HL-60 (cell line): ENCODE results near the gene MEF2A.
A peak's percentile ranks its signal among the peaks of the same experiment; 100 is the strongest.

Experiments
- DNase-seq, 2 experiments: peaks; one replicate each; pipeline ENCODE4 v3.0.0-alpha.2; 2010 to 2020; ENCODE audit warnings: low read depth in 1 of 2, low spot score in 1 of 2
- H3K27ac ChIP-seq: fragments of 250-450 bp; sonication (Bioruptor Pico); replicated peaks from 2 replicates; pipeline ENCODE4 v1.5.1; 2020; ENCODE audit warnings: mild to moderate bottlenecking, moderate library complexity
- H3K27me3 ChIP-seq: fragments of 250-450 bp; sonication (Bioruptor Pico); 2 replicates; pipeline ENCODE4 v1.5.1; 2021; ENCODE audit warnings: mild to moderate bottlenecking, moderate library complexity; ENCODE audit not compliant: insufficient read depth, poor library complexity, severe bottlenecking
- H3K4me3 ChIP-seq: replicated peaks from 2 replicates; pipeline ENCODE4 v1.5.1; 2011; ENCODE audit warnings: mild to moderate bottlenecking, control low read depth, low read length; ENCODE audit not compliant: insufficient read depth
- CTCF ChIP-seq: IDR thresholded peaks from one replicate; pipeline ENCODE4 v1.5.1; 2011; ENCODE audit warnings: low read length, control low read depth, inconsistent platforms; ENCODE audit not compliant: insufficient read depth
- GABPA ChIP-seq: IDR thresholded peaks from 2 replicates; pipeline ENCODE4 v1.6.1; 2012; ENCODE audit warnings: low read depth
- POLR2AphosphoS5 ChIP-seq: IDR thresholded peaks from 2 replicates; pipeline ENCODE4 v1.6.1; 2012; ENCODE audit warnings: low read depth
- SPI1 ChIP-seq: IDR thresholded peaks from 2 replicates; pipeline ENCODE4 v1.6.1; 2012; ENCODE audit warnings: low read depth, mild to moderate bottlenecking, borderline replicate concordance
- TF ChIP-seq, protein P1 (sequence below): IDR thresholded peaks from 2 replicates; pipeline ENCODE4 v1.6.1; 2012; ENCODE audit warnings: low read depth; ENCODE audit not compliant: insufficient replicate concordance

Gene MEF2A

GRCh38 chr15:99753066-99753465 is 187.3 kb downstream of the MEF2A start:
- DNase-seq: no peak
- H3K27me3 ChIP-seq: no peaks in the 10 kb centered on the region
- no peak overlapping the region for H3K4me3 ChIP-seq
- no peak overlapping the region for H3K27ac ChIP-seq
- TF ChIP-seq CTCF (no peak), POLR2AphosphoS5 (no peak), SPI1 (no peak), GABPA (no peak)
- TF ChIP-seq, protein P1, sequence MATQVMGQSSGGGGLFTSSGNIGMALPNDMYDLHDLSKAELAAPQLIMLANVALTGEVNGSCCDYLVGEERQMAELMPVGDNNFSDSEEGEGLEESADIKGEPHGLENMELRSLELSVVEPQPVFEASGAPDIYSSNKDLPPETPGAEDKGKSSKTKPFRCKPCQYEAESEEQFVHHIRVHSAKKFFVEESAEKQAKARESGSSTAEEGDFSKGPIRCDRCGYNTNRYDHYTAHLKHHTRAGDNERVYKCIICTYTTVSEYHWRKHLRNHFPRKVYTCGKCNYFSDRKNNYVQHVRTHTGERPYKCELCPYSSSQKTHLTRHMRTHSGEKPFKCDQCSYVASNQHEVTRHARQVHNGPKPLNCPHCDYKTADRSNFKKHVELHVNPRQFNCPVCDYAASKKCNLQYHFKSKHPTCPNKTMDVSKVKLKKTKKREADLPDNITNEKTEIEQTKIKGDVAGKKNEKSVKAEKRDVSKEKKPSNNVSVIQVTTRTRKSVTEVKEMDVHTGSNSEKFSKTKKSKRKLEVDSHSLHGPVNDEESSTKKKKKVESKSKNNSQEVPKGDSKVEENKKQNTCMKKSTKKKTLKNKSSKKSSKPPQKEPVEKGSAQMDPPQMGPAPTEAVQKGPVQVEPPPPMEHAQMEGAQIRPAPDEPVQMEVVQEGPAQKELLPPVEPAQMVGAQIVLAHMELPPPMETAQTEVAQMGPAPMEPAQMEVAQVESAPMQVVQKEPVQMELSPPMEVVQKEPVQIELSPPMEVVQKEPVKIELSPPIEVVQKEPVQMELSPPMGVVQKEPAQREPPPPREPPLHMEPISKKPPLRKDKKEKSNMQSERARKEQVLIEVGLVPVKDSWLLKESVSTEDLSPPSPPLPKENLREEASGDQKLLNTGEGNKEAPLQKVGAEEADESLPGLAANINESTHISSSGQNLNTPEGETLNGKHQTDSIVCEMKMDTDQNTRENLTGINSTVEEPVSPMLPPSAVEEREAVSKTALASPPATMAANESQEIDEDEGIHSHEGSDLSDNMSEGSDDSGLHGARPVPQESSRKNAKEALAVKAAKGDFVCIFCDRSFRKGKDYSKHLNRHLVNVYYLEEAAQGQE: no peak

DNA sequence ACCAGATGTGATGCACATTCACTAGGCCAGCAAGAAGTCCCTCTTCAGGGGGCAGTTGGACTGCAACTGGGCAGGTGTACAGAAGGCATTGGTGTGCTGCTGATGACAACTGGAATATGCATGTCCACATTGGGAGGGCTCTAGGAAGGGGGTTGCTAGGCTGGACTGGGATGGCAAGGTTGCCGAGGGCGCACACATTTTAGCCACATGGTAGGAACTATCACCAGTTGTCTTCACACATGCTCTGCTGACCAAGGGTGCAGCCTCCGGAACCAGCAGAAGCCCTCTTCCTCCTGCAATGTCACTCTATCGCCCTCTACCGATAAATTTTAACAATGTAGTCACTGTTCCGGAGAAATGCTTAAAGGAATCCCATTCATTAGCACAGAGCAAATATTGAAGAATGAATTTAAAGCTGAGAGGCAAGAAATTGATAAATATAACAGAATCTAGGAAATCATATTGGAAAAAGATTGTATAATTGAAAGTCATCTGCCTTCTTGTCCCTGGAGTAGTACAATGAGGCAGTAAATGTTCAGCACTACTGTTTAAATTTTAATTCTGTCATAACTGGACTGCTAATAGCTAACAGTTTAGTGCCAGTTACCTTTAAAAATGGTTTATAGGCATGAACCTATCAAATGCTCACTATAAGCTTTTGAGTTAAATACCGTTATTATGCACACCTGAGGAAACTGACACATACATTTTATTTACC is 190.1 kb downstream of the MEF2A start:
- no peak overlapping the region for H3K4me3 ChIP-seq
- no peak for TF ChIP-seq GABPA
- peak; percentile 61 for TF ChIP-seq CTCF
- peak; percentile 15; the same call in 1 of the 2 replicates for TF ChIP-seq SPI1
- no peak for TF ChIP-seq POLR2AphosphoS5
- TF ChIP-seq, protein P1: no peak
- H3K27ac ChIP-seq: no peak overlapping the region
- peak; percentile 35 to 57 for DNase-seq
- no peaks in the 10 kb centered on the region for H3K27me3 ChIP-seq

DNA sequence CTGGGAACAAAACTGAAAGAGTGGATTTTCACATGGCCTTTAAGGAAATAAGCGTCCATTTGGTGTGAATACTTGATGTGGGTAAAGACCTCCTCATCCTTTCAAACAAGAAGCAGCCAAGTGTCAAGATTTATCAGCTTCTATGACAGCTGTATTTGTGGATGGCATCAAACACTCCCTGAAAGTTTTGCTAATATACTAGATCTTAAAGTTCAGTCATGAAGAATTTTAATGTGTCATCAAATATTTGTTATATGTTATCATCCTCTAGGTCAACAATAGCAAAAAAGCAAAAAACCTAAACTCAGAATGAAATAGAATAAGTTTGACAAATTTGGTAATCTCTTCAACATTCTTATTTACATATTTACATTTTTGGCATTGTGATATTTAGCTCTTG is 196.5 kb downstream of the MEF2A start:
- Histone ChIP-seq H3K27ac (no peak overlapping the region), H3K27me3 (no peaks in the 10 kb centered on the region), H3K4me3 (no peak overlapping the region)
- DNase-seq: no peak
- TF ChIP-seq CTCF: no peak
- TF ChIP-seq GABPA: no peak
- no peak for TF ChIP-seq SPI1
- TF ChIP-seq POLR2AphosphoS5: no peak

GRCh38 chr15:99763827-99764226 is 198.0 kb downstream of the MEF2A start:
- Histone ChIP-seq H3K27me3 (no peaks in the 10 kb centered on the region), H3K27ac (no peak overlapping the region), H3K4me3 (no peak overlapping the region)
- no peak for TF ChIP-seq GABPA
- no peak for TF ChIP-seq SPI1
- no peak for TF ChIP-seq CTCF
- TF ChIP-seq, protein P1: no peak
- no peak for TF ChIP-seq POLR2AphosphoS5
- DNase-seq: no peak
